ENCODE data around the gene ASTN2.
A peak's percentile ranks its signal among the peaks of the same experiment; 100 is the strongest.

The ASTN2 gene

DNA sequence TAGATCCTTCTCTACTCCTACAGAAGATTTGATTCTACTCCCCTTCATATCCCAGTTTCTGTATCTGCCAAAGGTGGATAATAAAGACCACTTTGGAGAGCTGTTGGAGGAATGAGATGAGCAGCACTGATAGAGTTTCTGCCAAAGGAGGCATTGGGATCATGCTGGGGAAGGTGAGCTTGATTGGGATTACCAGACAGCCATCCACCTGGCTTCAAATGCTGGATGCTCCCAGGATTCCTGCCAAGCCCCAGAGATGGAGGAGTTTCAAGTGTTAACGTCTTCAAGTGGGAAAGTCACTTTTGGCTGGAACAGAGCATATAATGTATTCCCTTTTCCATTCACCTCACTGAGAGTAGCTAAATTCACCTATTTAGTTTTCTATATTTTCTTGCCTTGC, 379.3 kb downstream of the ASTN2 start:
- no peak overlapping the region for H3K4me2 ChIP-seq (ENCODE audit: insufficient read depth, low read length)
- no peaks in the 10 kb centered on the region for H3K79me2 ChIP-seq (ENCODE audit: insufficient read depth, low read length)
- no peak overlapping the region for H3K4me3 ChIP-seq (ENCODE audit: low read depth in 1 of 2, low read length in 2 of 2)
- no peaks in the 10 kb centered on the region for H3K36me3 ChIP-seq (ENCODE audit: insufficient read depth, low read length)
- no peaks in the 10 kb centered on the region for H3K4me1 ChIP-seq (ENCODE audit: insufficient read depth, low read length)
- no peak overlapping the region for H3K27ac ChIP-seq (ENCODE audit: low read length)
- no peak for TF ChIP-seq EZH2 (IDR thresholded peaks at IDR 0.05; ENCODE audit: borderline replicate concordance, low read depth, low read length, severe bottlenecking)
- TF ChIP-seq, protein P1, sequence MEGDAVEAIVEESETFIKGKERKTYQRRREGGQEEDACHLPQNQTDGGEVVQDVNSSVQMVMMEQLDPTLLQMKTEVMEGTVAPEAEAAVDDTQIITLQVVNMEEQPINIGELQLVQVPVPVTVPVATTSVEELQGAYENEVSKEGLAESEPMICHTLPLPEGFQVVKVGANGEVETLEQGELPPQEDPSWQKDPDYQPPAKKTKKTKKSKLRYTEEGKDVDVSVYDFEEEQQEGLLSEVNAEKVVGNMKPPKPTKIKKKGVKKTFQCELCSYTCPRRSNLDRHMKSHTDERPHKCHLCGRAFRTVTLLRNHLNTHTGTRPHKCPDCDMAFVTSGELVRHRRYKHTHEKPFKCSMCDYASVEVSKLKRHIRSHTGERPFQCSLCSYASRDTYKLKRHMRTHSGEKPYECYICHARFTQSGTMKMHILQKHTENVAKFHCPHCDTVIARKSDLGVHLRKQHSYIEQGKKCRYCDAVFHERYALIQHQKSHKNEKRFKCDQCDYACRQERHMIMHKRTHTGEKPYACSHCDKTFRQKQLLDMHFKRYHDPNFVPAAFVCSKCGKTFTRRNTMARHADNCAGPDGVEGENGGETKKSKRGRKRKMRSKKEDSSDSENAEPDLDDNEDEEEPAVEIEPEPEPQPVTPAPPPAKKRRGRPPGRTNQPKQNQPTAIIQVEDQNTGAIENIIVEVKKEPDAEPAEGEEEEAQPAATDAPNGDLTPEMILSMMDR (IDR thresholded peaks at IDR 0.05; ENCODE audit: borderline replicate concordance, extremely low read depth, low read length, poor library complexity, severe bottlenecking), result no peak
- H3K9ac ChIP-seq (ENCODE audit: low read depth, low read length), result no peak overlapping the region
- no peaks in the 10 kb centered on the region for H3K27me3 ChIP-seq (ENCODE audit: insufficient read depth, low read length, poor library complexity)
- ATAC-seq (ENCODE audit: insufficient read depth, low read depth) (no peak), DNase-seq (no peak)
- no peaks in the 10 kb centered on the region for H3K9me3 ChIP-seq (ENCODE audit: insufficient read depth, low read length, severe bottlenecking)
- no peaks in the 10 kb centered on the region for H4K20me1 ChIP-seq (ENCODE audit: insufficient read depth, low read length)
- H2AFZ ChIP-seq (ENCODE audit: low read depth, low read length), result no peak overlapping the region

DNA sequence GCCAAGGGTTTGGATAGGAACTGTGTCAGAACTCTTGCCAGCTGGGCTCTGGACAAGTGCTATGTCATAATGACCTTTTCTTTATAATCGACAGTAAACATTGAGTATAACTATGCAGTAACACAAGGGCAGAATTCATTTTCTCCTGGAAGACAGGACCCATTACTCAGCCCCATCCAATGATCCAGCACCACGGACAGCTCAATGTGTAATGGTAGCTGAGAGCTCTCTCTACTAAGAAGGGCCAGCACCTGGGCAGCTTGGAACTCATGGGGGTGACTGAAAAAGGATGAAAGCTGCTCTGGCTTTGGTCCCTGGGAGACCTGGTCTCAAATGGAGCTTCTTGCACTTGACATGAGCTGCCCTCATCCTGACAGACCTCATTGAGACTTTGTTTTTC, 380.0 kb downstream of the ASTN2 start:
- Histone ChIP-seq H3K27me3 (ENCODE audit: insufficient read depth, low read length, poor library complexity) (no peaks in the 10 kb centered on the region), H4K20me1 (ENCODE audit: insufficient read depth, low read length) (no peaks in the 10 kb centered on the region), H3K4me1 (ENCODE audit: insufficient read depth, low read length) (no peaks in the 10 kb centered on the region), H2AFZ (ENCODE audit: low read depth, low read length) (no peak overlapping the region), H3K9me3 (ENCODE audit: insufficient read depth, low read length, severe bottlenecking) (no peaks in the 10 kb centered on the region), H3K36me3 (ENCODE audit: insufficient read depth, low read length) (no peaks in the 10 kb centered on the region), H3K27ac (ENCODE audit: low read length) (no peak overlapping the region), H3K79me2 (ENCODE audit: insufficient read depth, low read length) (no peaks in the 10 kb centered on the region), H3K4me2 (ENCODE audit: insufficient read depth, low read length) (no peak overlapping the region), H3K9ac (ENCODE audit: low read depth, low read length) (no peak overlapping the region), H3K4me3 (ENCODE audit: low read depth in 1 of 2, low read length in 2 of 2) (no peak overlapping the region)
- ATAC-seq (ENCODE audit: insufficient read depth, low read depth) (peak; percentile 58; the same call in 2 of the 3 replicates), DNase-seq (peak; percentile 36)
- no peak for TF ChIP-seq EZH2 (IDR thresholded peaks at IDR 0.05; ENCODE audit: borderline replicate concordance, low read depth, low read length, severe bottlenecking)
- TF ChIP-seq, protein P1 (IDR thresholded peaks at IDR 0.05; ENCODE audit: borderline replicate concordance, extremely low read depth, low read length, poor library complexity, severe bottlenecking), result no peak

DNA sequence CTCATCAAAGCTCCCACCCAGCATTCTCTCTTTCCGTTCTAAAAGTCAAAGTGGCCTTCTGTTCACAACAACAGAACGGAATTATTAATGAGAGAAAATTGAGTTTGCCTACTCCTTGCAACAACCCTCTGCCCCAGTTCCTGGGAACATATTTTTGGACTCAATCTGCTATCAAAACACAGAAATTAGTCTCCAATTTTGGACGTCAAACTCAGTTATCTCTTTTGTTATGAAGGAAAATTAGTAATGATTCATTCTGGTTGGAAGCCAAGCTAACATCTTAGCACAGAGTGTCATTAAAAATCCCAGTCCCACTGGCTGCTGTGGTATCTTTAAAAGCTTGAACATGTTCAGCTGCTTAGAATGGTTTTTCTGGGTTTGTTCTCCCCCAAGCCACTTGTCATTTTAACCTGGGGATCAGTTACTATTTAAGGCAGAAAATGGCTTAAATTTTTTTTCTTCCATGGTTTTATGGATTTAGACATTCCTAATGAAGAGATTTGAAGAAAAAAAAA, 384.5 kb downstream of the ASTN2 start:
- Histone ChIP-seq H3K9me3 (ENCODE audit: insufficient read depth, low read length, severe bottlenecking) (no peaks in the 10 kb centered on the region), H3K27me3 (ENCODE audit: insufficient read depth, low read length, poor library complexity) (no peaks in the 10 kb centered on the region)
- TF ChIP-seq EZH2 (IDR thresholded peaks at IDR 0.05; ENCODE audit: borderline replicate concordance, low read depth, low read length, severe bottlenecking), result no peak
- TF ChIP-seq, protein P1 (IDR thresholded peaks at IDR 0.05; ENCODE audit: borderline replicate concordance, extremely low read depth, low read length, poor library complexity, severe bottlenecking), result no peak

DNA sequence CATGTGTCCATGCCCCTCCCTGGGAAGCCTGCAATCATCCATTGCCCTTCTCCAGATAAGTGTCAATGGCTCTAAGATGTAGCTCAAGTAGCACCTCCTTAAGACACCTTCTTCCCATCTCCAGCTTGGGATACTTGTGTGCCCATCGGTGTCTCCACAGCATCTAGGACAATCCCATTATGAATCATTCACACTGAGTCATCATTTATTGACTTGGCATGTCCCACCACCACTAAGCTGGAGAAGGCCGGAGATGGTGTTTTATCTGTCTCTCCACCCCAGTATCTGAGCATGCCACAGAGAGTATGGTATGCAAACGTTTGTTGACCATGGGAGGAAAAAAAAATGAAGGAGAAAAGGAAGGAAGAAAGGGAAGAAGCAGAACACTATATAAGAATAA, 385.5 kb downstream of the ASTN2 start:
- H3K27ac ChIP-seq (ENCODE audit: low read length), result no peak overlapping the region
- H3K4me3 ChIP-seq (ENCODE audit: low read depth in 1 of 2, low read length in 2 of 2), result no peak overlapping the region
- no peak for ATAC-seq (ENCODE audit: insufficient read depth, low read depth)
- H3K36me3 ChIP-seq (ENCODE audit: insufficient read depth, low read length), result no peaks in the 10 kb centered on the region
- H4K20me1 ChIP-seq (ENCODE audit: insufficient read depth, low read length), result no peaks in the 10 kb centered on the region
- TF ChIP-seq EZH2 (IDR thresholded peaks at IDR 0.05; ENCODE audit: borderline replicate concordance, low read depth, low read length, severe bottlenecking), result no peak
- TF ChIP-seq, protein P1 (IDR thresholded peaks at IDR 0.05; ENCODE audit: borderline replicate concordance, extremely low read depth, low read length, poor library complexity, severe bottlenecking), result no peak
- no peak overlapping the region for H3K9ac ChIP-seq (ENCODE audit: low read depth, low read length)
- no peaks in the 10 kb centered on the region for H3K27me3 ChIP-seq (ENCODE audit: insufficient read depth, low read length, poor library complexity)
- no peak for DNase-seq
- no peaks in the 10 kb centered on the region for H3K79me2 ChIP-seq (ENCODE audit: insufficient read depth, low read length)
- H2AFZ ChIP-seq (ENCODE audit: low read depth, low read length), result no peak overlapping the region
- H3K4me2 ChIP-seq (ENCODE audit: insufficient read depth, low read length), result no peak overlapping the region
- H3K4me1 ChIP-seq (ENCODE audit: insufficient read depth, low read length), result no peaks in the 10 kb centered on the region
- no peaks in the 10 kb centered on the region for H3K9me3 ChIP-seq (ENCODE audit: insufficient read depth, low read length, severe bottlenecking)

More for the DNA sequence above, 384.5 kb downstream of the ASTN2 start:
- ATAC-seq (ENCODE audit: insufficient read depth, low read depth) (no peak), DNase-seq (no peak)
- no peaks in the 10 kb centered on the region for H3K36me3 ChIP-seq (ENCODE audit: insufficient read depth, low read length)
- H3K9ac ChIP-seq (ENCODE audit: low read depth, low read length), result no peak overlapping the region
- no peak overlapping the region for H3K4me3 ChIP-seq (ENCODE audit: low read depth in 1 of 2, low read length in 2 of 2)
- no peaks in the 10 kb centered on the region for H4K20me1 ChIP-seq (ENCODE audit: insufficient read depth, low read length)
- no peak overlapping the region for H3K27ac ChIP-seq (ENCODE audit: low read length)
- H3K79me2 ChIP-seq (ENCODE audit: insufficient read depth, low read length), result no peaks in the 10 kb centered on the region
- H2AFZ ChIP-seq (ENCODE audit: low read depth, low read length), result no peak overlapping the region
- no peaks in the 10 kb centered on the region for H3K4me1 ChIP-seq (ENCODE audit: insufficient read depth, low read length)
- no peak overlapping the region for H3K4me2 ChIP-seq (ENCODE audit: insufficient read depth, low read length)

Data from DND-41 (cell line).